ENCODE measurements around the gene SNAI3. TPM values are rescaled to one million over a fixed set of nuclear protein-coding genes. Genes with fewer than 3 reads are reported as not detected.

SNAI3 gene
- total RNA-seq, 1 donor from 2014 or later, result not detected

DNA sequence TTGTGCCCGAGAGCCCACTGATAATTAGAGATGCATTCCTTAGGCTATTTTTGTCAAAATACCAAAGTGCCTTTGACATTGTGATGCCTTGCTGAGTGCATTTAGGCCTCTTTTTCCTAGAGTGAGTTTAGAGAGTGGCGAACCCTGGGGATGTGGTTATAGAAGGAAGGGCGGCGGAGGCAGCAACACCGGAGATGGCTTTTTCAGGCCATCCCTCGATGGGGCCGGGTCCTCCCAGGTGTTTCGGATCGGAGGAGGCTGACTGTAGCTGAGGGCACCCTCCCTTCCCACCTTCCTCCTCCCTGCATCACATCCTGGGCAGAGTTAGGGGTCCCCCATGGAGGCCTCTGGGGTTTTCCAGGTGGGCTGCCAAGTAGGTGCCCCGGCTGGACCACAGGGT, 6.6 kb upstream of the SNAI3 start:
- Histone ChIP-seq H3K4me3 (ENCODE audit: low read depth, low read length) (no peak overlapping the region), H3K27me3 (ENCODE audit: control insufficient read depth, insufficient read depth, low read length) (no peaks in the 10 kb centered on the region), H3K36me3 (ENCODE audit: control insufficient read depth, insufficient read depth, low read length) (peaks cover 3% of the 10 kb centered on the region)
- FAIRE-seq (no peak), DNase-seq (ENCODE audit: low read depth) (no peak)
- TF ChIP-seq, protein P1, sequence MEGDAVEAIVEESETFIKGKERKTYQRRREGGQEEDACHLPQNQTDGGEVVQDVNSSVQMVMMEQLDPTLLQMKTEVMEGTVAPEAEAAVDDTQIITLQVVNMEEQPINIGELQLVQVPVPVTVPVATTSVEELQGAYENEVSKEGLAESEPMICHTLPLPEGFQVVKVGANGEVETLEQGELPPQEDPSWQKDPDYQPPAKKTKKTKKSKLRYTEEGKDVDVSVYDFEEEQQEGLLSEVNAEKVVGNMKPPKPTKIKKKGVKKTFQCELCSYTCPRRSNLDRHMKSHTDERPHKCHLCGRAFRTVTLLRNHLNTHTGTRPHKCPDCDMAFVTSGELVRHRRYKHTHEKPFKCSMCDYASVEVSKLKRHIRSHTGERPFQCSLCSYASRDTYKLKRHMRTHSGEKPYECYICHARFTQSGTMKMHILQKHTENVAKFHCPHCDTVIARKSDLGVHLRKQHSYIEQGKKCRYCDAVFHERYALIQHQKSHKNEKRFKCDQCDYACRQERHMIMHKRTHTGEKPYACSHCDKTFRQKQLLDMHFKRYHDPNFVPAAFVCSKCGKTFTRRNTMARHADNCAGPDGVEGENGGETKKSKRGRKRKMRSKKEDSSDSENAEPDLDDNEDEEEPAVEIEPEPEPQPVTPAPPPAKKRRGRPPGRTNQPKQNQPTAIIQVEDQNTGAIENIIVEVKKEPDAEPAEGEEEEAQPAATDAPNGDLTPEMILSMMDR (IDR thresholded peaks at IDR 0.05; ENCODE audit: insufficient read depth, low read length, severe bottlenecking), result no peak

DNA sequence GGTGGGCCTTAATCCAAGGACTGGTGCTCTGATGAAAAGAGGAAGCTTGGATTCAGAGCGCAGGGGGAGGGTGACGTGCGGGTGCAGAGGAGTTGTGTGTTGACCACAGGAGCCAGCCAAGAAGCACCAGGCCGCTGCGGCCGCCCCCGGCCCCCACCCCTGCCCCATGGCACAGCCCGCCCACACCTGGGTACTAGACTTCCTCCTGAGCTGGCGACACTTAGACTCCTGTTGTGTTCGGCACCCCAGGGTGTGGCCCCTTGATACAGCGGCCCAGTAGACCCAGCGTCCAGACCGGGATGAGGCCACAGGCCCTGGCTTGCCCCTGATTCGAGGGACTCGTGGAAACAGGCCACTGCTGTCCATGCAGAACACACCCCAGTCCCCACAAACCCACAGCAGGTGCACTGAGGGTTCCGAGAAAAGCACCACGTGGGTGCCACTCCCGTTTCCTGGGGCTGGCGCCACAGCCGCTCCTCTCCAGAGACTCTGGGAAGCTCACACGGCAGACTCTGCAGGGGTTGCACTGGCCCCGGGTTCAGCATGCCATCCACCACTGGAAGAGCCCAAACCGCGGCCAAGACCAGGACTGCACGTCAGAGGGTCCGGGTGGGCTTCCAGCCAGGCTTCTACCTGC, 5.7 kb upstream of the SNAI3 start:
- H3K36me3 ChIP-seq (ENCODE audit: control insufficient read depth, insufficient read depth, low read length), result peaks cover 2% of the 10 kb centered on the region
- TF ChIP-seq, protein P1 (IDR thresholded peaks at IDR 0.05; ENCODE audit: insufficient read depth, low read length, severe bottlenecking), result no peak
- H3K27me3 ChIP-seq (ENCODE audit: control insufficient read depth, insufficient read depth, low read length), result no peaks in the 10 kb centered on the region
- no peak overlapping the region for H3K4me3 ChIP-seq (ENCODE audit: low read depth, low read length)
- FAIRE-seq, result no peak
- DNase-seq (ENCODE audit: low read depth), result no peak

DNA sequence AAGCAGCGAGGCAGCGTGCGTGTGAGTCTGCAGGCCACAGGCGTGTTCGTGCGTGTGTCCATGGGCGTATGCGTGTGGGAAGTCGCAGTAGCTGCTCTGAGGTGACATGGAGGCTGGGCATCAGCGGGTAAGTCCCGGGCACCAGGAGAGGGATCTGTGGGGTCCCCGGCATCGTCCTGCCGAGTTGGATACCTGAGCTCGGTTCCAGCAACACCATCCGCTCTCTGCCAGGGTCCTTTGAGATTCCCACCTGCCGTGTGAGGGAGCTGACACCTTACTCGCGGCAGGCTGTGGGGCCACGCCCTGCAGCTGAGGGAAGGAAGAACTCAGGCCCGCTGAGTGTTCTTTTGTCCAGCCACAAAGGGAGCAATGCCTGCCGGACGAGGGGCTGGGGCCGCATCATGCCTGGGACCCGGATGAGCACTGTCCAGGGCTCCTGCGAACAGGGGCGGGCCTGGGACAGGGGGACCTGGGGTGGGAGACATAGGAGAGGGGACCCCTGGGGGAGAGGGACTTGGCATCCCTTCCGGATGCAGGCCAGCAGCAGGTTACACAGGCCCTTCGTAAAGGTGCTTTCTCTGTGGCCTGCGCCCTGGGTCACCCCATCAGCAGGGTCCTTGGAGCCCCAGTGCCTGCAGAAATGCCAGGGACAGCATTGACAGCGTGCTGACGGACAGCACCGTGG, 5.0 kb upstream of the SNAI3 start:
- TF ChIP-seq, protein P1 (IDR thresholded peaks at IDR 0.05; ENCODE audit: insufficient read depth, low read length, severe bottlenecking), result no peak
- Histone ChIP-seq H3K27me3 (ENCODE audit: control insufficient read depth, insufficient read depth, low read length) (no peaks in the 10 kb centered on the region), H3K36me3 (ENCODE audit: control insufficient read depth, insufficient read depth, low read length) (peaks cover 2% of the 10 kb centered on the region), H3K4me3 (ENCODE audit: low read depth, low read length) (no peak overlapping the region)
- DNase-seq (ENCODE audit: low read depth) (no peak), FAIRE-seq (no peak)

DNA sequence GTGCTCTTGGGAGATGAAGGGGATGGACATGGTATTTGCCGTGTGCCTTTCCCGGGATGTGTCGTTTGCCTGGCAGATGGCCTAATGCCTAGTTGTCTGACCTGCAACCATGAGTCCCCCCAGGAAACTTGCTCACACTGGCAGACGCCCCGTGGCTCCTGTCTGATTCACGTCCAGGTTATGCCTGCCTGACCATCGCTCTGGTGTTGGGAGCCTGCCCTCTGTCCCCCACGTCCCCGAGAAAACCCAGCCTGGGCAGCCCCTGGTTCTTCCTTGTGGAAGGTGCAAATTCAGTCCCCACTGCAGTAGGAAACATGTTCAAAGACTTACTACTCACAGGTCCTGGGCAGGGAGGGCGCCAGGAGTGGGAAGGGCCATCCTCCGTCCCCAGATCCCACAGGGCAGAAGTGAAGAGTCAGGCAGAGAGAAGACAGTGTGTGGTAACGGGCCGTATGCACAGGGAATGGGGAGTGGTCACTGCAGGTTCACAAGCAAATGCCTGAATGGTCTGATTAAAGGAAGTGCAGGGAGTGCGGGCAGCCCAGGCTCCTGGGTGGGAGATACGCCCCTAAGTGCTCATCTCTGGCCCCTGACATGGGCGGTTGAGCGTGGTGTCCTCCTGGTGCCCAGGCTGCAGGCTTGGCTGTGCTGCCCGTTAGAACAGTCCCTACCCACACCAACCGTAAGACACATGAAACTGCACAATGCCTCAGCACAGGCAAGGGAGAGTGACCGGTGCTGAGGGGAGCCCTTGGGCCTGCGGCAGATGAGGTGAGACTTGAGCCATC, 4.2 kb upstream of the SNAI3 start:
- Histone ChIP-seq H3K27me3 (ENCODE audit: control insufficient read depth, insufficient read depth, low read length) (no peaks in the 10 kb centered on the region), H3K4me3 (ENCODE audit: low read depth, low read length) (no peak overlapping the region), H3K36me3 (ENCODE audit: control insufficient read depth, insufficient read depth, low read length) (no peaks in the 10 kb centered on the region)
- TF ChIP-seq, protein P1 (IDR thresholded peaks at IDR 0.05; ENCODE audit: insufficient read depth, low read length, severe bottlenecking), result no peak
- DNase-seq (ENCODE audit: low read depth), result no peak
- no peak for FAIRE-seq

DNA sequence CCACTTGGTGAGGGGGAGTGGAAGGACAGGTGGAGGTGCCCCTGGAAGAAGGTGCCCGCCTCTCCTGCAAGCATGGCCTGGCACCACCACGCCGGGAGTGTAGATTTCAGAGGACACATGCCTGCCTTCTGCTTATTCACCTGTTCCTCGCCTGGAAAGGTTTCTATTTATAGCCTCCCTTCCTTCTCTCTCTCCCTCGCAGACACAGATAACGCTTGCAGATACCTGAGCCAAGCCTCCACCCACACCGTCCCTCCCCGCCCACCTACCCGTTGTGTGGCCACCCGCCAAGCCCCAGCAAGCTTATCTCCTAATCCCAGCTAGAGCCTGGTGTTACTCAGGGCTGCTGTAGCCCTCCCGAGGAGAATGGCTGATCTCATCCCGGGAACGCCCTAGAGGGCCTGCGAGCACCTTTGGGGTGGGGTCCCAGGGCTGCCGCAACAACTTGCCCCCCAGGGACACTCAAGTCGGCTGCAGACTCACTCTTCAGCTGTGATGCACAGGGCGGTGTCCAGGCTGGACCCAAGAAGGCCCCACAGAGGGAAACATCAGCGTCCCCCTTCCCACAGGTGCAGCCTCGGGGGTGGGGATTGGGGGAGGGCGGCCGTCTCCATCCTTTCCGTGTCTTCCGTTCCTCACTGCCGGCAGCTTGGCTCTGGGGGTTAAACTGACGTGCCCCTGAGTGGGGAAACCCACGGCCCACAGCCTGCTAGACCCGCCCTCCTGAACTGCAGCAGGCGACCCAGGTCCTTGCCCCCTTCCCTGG, 1.9 kb upstream of the SNAI3 start:
- FAIRE-seq (no peak), DNase-seq (ENCODE audit: low read depth) (peak; percentile 74)
- Histone ChIP-seq H3K36me3 (ENCODE audit: control insufficient read depth, insufficient read depth, low read length) (no peaks in the 10 kb centered on the region), H3K27me3 (ENCODE audit: control insufficient read depth, insufficient read depth, low read length) (no peaks in the 10 kb centered on the region), H3K4me3 (ENCODE audit: low read depth, low read length) (no peak overlapping the region)
- TF ChIP-seq, protein P1 (IDR thresholded peaks at IDR 0.05; ENCODE audit: insufficient read depth, low read length, severe bottlenecking), result no peak

All from bronchial epithelial cell (primary cell).